ENCODE data around the gene NFATC2IP. TPM values are rescaled to one million over a fixed set of nuclear protein-coding genes. Genes with fewer than 3 reads are reported as not detected.

Gene NFATC2IP
- total RNA-seq, 2 experiments from 2014 or later = 55.5 to 58.9 TPM

- CTCF ChIA-PET = interaction anchor here (0.7 to 2.6 kb wide), 3 partner anchors 11 to 65 kb away, joined by 3 to 14 read pairs (median 3); no protein-coding TSS in a partner anchor
- H3K36me3 Mint-ChIP-seq (ENCODE audit: low read depth) = no peaks in the 10 kb centered on the region
- H3K4me1 Mint-ChIP-seq (ENCODE audit: low read depth) = peaks cover 68% of the 10 kb centered on the region
- no peak overlapping the region for H3K4me3 Mint-ChIP-seq
- H3K27me3 Mint-ChIP-seq (ENCODE audit: low read depth) = no peaks in the 10 kb centered on the region
- no peak overlapping the region for H3K27ac Mint-ChIP-seq
- DNase-seq = no peak
- H3K9me3 Mint-ChIP-seq = peaks cover 3% of the 10 kb centered on the region
- intact Hi-C loops (cut with micrococcal nuclease) = loop anchor here (2.0 to 10.0 kb wide), 3 partner anchors 59 to 955 kb away; partner anchors contain the start of genes NFATC2IP and TMEM219
Observed at GRCh38 chr16:29009838-29010166, 59.1 kb downstream of the NFATC2IP start.

- H3K4me1 Mint-ChIP-seq (ENCODE audit: low read depth) = peaks cover 66% of the 10 kb centered on the region
- no peak overlapping the region for H3K4me3 Mint-ChIP-seq
- peak; percentile 44 for DNase-seq
- CTCF ChIA-PET = interaction anchor here (0.6 to 2.6 kb wide), 3 partner anchors 9 to 28 kb away, joined by 3 to 14 read pairs (median 3); no protein-coding TSS in a partner anchor
- no peak overlapping the region for H3K27ac Mint-ChIP-seq
- H3K36me3 Mint-ChIP-seq (ENCODE audit: low read depth) = no peaks in the 10 kb centered on the region
- H3K27me3 Mint-ChIP-seq (ENCODE audit: low read depth) = no peaks in the 10 kb centered on the region
- intact Hi-C loops (cut with micrococcal nuclease) = loop anchor here (10.0 kb wide), 2 partner anchors 724 to 954 kb away; partner anchors contain the start of gene TMEM219
- H3K9me3 Mint-ChIP-seq = peaks cover 3% of the 10 kb centered on the region
Observed at GRCh38 chr16:29011112-29011511, 60.4 kb downstream of the NFATC2IP start.

GRCh38 chr16:29011851-29012250 lies 61.1 kb downstream of the NFATC2IP start:
- peaks cover 61% of the 10 kb centered on the region for H3K4me1 Mint-ChIP-seq (ENCODE audit: low read depth)
- no peak for DNase-seq
- CTCF ChIA-PET = interaction anchor here (2.6 kb wide), 1 partner anchor 9 kb away, joined by 14 read pairs; no protein-coding TSS in a partner anchor
- H3K27me3 Mint-ChIP-seq (ENCODE audit: low read depth) = no peaks in the 10 kb centered on the region
- H3K4me3 Mint-ChIP-seq = no peak overlapping the region
- H3K9me3 Mint-ChIP-seq = peaks cover 3% of the 10 kb centered on the region
- intact Hi-C loops (cut with micrococcal nuclease) = loop anchor here (10.0 kb wide), 2 partner anchors 723 to 953 kb away; partner anchors contain the start of gene TMEM219
- H3K36me3 Mint-ChIP-seq (ENCODE audit: low read depth) = no peaks in the 10 kb centered on the region
- H3K27ac Mint-ChIP-seq = no peak overlapping the region

- Mint-ChIP-seq H3K27me3 (ENCODE audit: low read depth) (no peaks in the 10 kb centered on the region), H3K27ac (peak overlapping the region; percentile 94), H3K4me1 (ENCODE audit: low read depth) (peaks cover 54% of the 10 kb centered on the region), H3K9me3 (peaks cover 3% of the 10 kb centered on the region), H3K4me3 (peak overlapping the region; percentile 1), H3K36me3 (ENCODE audit: low read depth) (no peaks in the 10 kb centered on the region)
- intact Hi-C loops (cut with micrococcal nuclease) = loop anchor here (1.0 to 10.0 kb wide), 4 partner anchors 8 to 952 kb away; partner anchors contain the start of gene TMEM219
- DNase-seq = peak; percentile 62
- CTCF ChIA-PET = interaction anchor here (0.6 to 1.1 kb wide), 4 partner anchors 8 to 27 kb away, joined by 3 to 8 read pairs (median 4); no protein-coding TSS in a partner anchor
Observed at GRCh38 chr16:29012913-29013553, 62.3 kb downstream of the NFATC2IP start.

- no peak for DNase-seq
- Mint-ChIP-seq H3K27ac (no peak overlapping the region), H3K27me3 (ENCODE audit: low read depth) (no peaks in the 10 kb centered on the region), H3K4me3 (no peak overlapping the region), H3K4me1 (ENCODE audit: low read depth) (peaks cover 47% of the 10 kb centered on the region), H3K36me3 (ENCODE audit: low read depth) (no peaks in the 10 kb centered on the region), H3K9me3 (peaks cover 3% of the 10 kb centered on the region)
- CTCF ChIA-PET = interaction anchor here (0.6 kb wide), 1 partner anchor 22 kb away, joined by 3 read pairs; no protein-coding TSS in a partner anchor
- intact Hi-C loops (cut with micrococcal nuclease) = loop anchor here (10.0 kb wide), 2 partner anchors 720 to 950 kb away; partner anchors contain the start of gene TMEM219
Observed at GRCh38 chr16:29014561-29015069, 63.9 kb downstream of the NFATC2IP start.

Other genes starting within 250 kb of the NFATC2IP start
- 1,000 to 10,000 TPM; 1,095 to 1,121 TPM for gene EIF3C, start 239.5 kb upstream of the NFATC2IP start, total RNA-seq
- gene NPIPB9, start 199.2 kb upstream of the NFATC2IP start, total RNA-seq = 1 to 10 TPM in 1 of 2 experiments, under 1 TPM in 1; 0.91 to 1.1 TPM
- 100 to 1,000 TPM; 392 to 408 TPM for gene ATXN2L, start 127.9 kb upstream of the NFATC2IP start, total RNA-seq
- 100 to 1,000 TPM; 276 to 289 TPM for gene TUFM, start 104.6 kb upstream of the NFATC2IP start, total RNA-seq
- 10 to 100 TPM; 28.4 to 33.9 TPM for gene SH2B1, start 87.1 kb upstream of the NFATC2IP start, total RNA-seq
- gene ATP2A1, start 72.4 kb upstream of the NFATC2IP start, total RNA-seq = 1 to 10 TPM; 4.2 to 5.3 TPM
- 10 to 100 TPM; 11.6 to 14.0 TPM for gene RABEP2, start 25.7 kb upstream of the NFATC2IP start, total RNA-seq
- under 1 TPM; 0.19 to 0.22 TPM for gene CD19, start 19.0 kb upstream of the NFATC2IP start, total RNA-seq
- gene SPNS1, start 23.8 kb downstream of the NFATC2IP start, total RNA-seq = 10 to 100 TPM; 10.3 to 10.5 TPM
- gene LAT, start 34.1 kb downstream of the NFATC2IP start, total RNA-seq = 100 to 1,000 TPM; 122 to 128 TPM